ENCODE results near the gene CMTM5. TPM values are rescaled to one million over a fixed set of nuclear protein-coding genes. Genes with fewer than 3 reads are reported as not detected.

The CMTM5 gene
- total RNA-seq, 4 donors from 2014 or later, result 1.5 TPM; not detected in 3

GRCh38 chr14:23344481-23344880 lies 32.4 kb upstream of the CMTM5 start:
- Histone ChIP-seq H3K27ac (no peak overlapping the region), H3K4me3 (replicated peaks in 1 of 3) (no peak overlapping the region), H3K27me3 (no peaks in the 10 kb centered on the region), H3K9me3 (no peaks in the 10 kb centered on the region), H3K4me1 (no peaks in the 10 kb centered on the region), H3K36me3 (no peaks in the 10 kb centered on the region)
- 70 to 74% methylated on average over 3 of the region's 3 CpGs for WGBS, 2 donors
- DNase-seq, result no peak
- TF ChIP-seq POLR2A (IDR thresholded peaks at IDR 0.05) (no peak), CTCF (IDR thresholded peaks at IDR 0.05) (no peak)
- intact Hi-C loops (cut with DNase I), result no loop called here

GRCh38 chr14:23345987-23346692 lies 30.7 kb upstream of the CMTM5 start:
- H3K27me3 ChIP-seq, result no peaks in the 10 kb centered on the region
- intact Hi-C loops (cut with DNase I), result no loop called here
- H3K9me3 ChIP-seq, result no peaks in the 10 kb centered on the region
- no peak overlapping the region for H3K27ac ChIP-seq
- H3K4me3 ChIP-seq (replicated peaks in 1 of 3), result no peak overlapping the region
- no peak for DNase-seq
- no peaks in the 10 kb centered on the region for H3K4me1 ChIP-seq
- WGBS, 2 donors, result 77 to 81% methylated on average over 9 to 13 of the region's 13 CpGs
- no peak for TF ChIP-seq CTCF (IDR thresholded peaks at IDR 0.05)
- TF ChIP-seq POLR2A (IDR thresholded peaks at IDR 0.05), result no peak
- H3K36me3 ChIP-seq, result no peaks in the 10 kb centered on the region

GRCh38 chr14:23346693-23347405 lies 30.0 kb upstream of the CMTM5 start:
- 84 to 90% methylated on average over 9 to 19 of the region's 27 CpGs for WGBS, 2 donors
- intact Hi-C loops (cut with DNase I), result no loop called here
- H3K36me3 ChIP-seq, result no peaks in the 10 kb centered on the region
- no peak overlapping the region for H3K27ac ChIP-seq
- H3K4me3 ChIP-seq (replicated peaks in 1 of 3), result no peak overlapping the region
- H3K4me1 ChIP-seq, result peaks cover 0 to 4% of the 10 kb centered on the region in 2 donors
- TF ChIP-seq POLR2A (IDR thresholded peaks at IDR 0.05), result no peak
- no peak for TF ChIP-seq CTCF (IDR thresholded peaks at IDR 0.05)
- no peaks in the 10 kb centered on the region for H3K27me3 ChIP-seq
- H3K9me3 ChIP-seq, result no peaks in the 10 kb centered on the region
- no peak for DNase-seq

- no peak for DNase-seq
- Histone ChIP-seq H3K27me3 (no peaks in the 10 kb centered on the region), H3K36me3 (no peaks in the 10 kb centered on the region), H3K9me3 (no peaks in the 10 kb centered on the region), H3K4me3 (replicated peaks in 1 of 3) (no peak overlapping the region), H3K27ac (no peak overlapping the region), H3K4me1 (peaks cover 0 to 6% of the 10 kb centered on the region in 2 donors)
- TF ChIP-seq POLR2A (IDR thresholded peaks at IDR 0.05) (no peak), CTCF (IDR thresholded peaks at IDR 0.05) (no peak)
- intact Hi-C loops (cut with DNase I), result no loop called here
- 91 to 93% methylated on average over 11 to 18 of the region's 19 CpGs for WGBS, 2 donors
Observed at GRCh38 chr14:23347406-23348296, 29.2 kb upstream of the CMTM5 start.
